ENCODE measurements around the gene NPR1.
A peak's percentile ranks its signal among the peaks of the same experiment; 100 is the strongest.

The NPR1 gene

DNA sequence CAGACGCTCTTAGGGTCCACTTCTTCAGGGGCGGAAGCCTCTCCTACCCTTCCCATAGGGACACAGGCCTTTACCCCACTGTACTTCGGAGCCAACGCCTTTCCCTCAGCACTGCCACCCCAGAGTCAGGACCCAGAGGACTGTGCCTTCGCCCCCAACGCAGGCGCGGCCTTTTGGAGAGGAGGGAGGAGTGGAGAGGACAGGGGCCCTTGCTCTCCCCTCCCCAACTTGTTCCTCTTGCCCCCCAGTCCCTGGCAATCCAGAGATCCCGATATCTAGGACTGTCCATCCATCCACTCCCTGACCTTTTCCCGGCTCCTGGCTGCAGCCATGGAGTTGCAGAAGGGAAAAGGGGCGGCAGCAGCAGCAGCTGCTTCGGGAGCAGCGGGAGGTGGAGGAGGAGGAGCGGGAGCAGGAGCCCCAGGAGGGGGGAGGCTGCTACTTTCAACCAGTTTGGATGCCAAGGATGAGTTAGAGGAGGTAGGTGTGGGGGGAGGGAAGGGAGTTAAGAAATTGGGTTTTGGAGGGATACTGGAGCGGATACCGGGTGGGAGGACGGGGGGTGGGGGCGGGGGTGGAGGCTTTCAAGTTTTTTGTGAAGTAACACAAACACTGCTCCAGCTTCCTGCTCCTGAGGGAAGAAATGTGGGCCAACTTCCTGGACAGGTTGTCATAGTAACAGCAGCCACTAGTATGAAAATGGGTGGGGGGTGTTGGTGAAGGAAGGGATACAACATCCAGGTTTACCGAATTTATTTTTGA, 50.0 kb downstream of the NPR1 start:
- peaks cover 33% of the 10 kb centered on the region for H3K4me1 ChIP-seq (ENCODE audit: control insufficient read depth, low read length)
- H3F3A ChIP-seq (ENCODE audit: control insufficient read depth, insufficient read depth) = 0 out of 2 replicates have a peak, but pooled peaks cover 3% of the 10 kb centered on the region
- H3K4me2 ChIP-seq (ENCODE audit: low read length) = peak overlapping the region; percentile 100
- peak overlapping the region; percentile 77 for H3K27ac ChIP-seq (ENCODE audit: low read depth, low read length)
- no peaks in the 10 kb centered on the region for H4K20me1 ChIP-seq (ENCODE audit: control insufficient read depth, insufficient read depth, low read depth, low read length)
- no peaks in the 10 kb centered on the region for H3K9me2 ChIP-seq (replicated peaks; ENCODE audit: control insufficient read depth, low read length)
- TF ChIP-seq EZH2phosphoT487 (IDR thresholded peaks at IDR 0.05; ENCODE audit: borderline replicate concordance, low read length) = no peak
- TF ChIP-seq, protein P1, sequence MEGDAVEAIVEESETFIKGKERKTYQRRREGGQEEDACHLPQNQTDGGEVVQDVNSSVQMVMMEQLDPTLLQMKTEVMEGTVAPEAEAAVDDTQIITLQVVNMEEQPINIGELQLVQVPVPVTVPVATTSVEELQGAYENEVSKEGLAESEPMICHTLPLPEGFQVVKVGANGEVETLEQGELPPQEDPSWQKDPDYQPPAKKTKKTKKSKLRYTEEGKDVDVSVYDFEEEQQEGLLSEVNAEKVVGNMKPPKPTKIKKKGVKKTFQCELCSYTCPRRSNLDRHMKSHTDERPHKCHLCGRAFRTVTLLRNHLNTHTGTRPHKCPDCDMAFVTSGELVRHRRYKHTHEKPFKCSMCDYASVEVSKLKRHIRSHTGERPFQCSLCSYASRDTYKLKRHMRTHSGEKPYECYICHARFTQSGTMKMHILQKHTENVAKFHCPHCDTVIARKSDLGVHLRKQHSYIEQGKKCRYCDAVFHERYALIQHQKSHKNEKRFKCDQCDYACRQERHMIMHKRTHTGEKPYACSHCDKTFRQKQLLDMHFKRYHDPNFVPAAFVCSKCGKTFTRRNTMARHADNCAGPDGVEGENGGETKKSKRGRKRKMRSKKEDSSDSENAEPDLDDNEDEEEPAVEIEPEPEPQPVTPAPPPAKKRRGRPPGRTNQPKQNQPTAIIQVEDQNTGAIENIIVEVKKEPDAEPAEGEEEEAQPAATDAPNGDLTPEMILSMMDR (IDR thresholded peaks at IDR 0.05; ENCODE audit: low read depth, low read length, poor library complexity, severe bottlenecking) = peak; percentile 7
- peak overlapping the region; percentile 99 for H3K4me3 ChIP-seq (ENCODE audit: low read length)
- no peaks in the 10 kb centered on the region for H3K27me3 ChIP-seq (ENCODE audit: control insufficient read depth, low read length)
- peaks cover 13% of the 10 kb centered on the region for H3K36me3 ChIP-seq (ENCODE audit: control insufficient read depth, low read length)
- peaks cover 32% of the 10 kb centered on the region for H3K79me2 ChIP-seq (ENCODE audit: control insufficient read depth, low read length)
- no peaks in the 10 kb centered on the region for H3K9me3 ChIP-seq (ENCODE audit: control insufficient read depth, insufficient read depth, low read length)

DNA sequence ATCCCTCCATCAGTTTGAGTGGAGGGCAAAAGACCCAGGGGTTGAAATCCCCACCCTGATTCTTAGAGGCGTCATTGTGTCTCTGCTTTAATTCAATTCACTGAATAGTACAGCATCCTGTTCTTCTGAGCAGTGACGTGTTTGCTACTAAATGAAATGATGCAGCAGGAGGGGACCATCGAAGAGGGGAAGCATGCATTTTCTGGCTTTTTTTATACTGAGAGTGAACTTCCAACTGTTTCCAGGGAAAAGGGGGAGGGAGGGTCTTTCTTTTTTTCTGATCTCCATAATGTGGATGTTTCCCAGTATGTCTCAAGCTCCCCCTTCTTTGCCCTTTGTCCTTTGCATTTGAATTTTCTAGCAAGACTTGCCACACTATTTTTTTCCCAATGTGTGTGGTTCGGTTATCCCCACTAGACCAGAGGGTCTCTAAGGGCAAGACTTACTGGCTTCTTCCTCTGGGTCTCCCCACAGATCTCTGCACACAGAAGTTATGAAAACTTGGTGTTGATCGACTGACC, 52.0 kb downstream of the NPR1 start:
- Histone ChIP-seq H3K4me3 (ENCODE audit: low read length) (peak overlapping the region; percentile 99), H3K36me3 (ENCODE audit: control insufficient read depth, low read length) (peaks cover 18% of the 10 kb centered on the region), H3K79me2 (ENCODE audit: control insufficient read depth, low read length) (peaks cover 32% of the 10 kb centered on the region), H3K9me3 (ENCODE audit: control insufficient read depth, insufficient read depth, low read length) (no peaks in the 10 kb centered on the region), H4K20me1 (ENCODE audit: control insufficient read depth, insufficient read depth, low read depth, low read length) (no peaks in the 10 kb centered on the region), H3K9me2 (replicated peaks; ENCODE audit: control insufficient read depth, low read length) (no peaks in the 10 kb centered on the region), H3K27me3 (ENCODE audit: control insufficient read depth, low read length) (no peaks in the 10 kb centered on the region), H3F3A (ENCODE audit: control insufficient read depth, insufficient read depth) (no peaks in the 10 kb centered on the region), H3K27ac (ENCODE audit: low read depth, low read length) (no peak overlapping the region), H3K4me2 (ENCODE audit: low read length) (peak overlapping the region; percentile 100), H3K4me1 (ENCODE audit: control insufficient read depth, low read length) (peaks cover 33% of the 10 kb centered on the region)
- no peak for TF ChIP-seq EZH2phosphoT487 (IDR thresholded peaks at IDR 0.05; ENCODE audit: borderline replicate concordance, low read length)

DNA sequence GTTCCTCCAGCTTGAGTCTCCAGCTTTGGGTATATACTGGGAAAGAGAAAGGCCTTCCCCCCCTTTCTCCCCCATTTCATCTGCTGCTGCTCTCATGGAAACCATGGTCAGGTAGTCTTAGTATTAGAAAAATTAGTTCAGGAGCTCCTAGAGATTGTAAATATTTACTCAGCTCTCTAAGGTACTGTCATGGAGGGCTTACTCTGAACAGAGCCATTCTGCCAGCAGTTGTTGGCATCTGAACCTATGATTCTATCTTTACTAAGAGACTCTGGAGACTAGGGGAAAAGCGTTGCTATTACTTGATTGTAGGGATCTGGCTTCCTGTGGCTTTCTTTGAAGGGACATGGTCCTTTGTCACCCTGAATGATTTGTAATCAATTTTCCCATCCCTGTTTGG, 55.5 kb downstream of the NPR1 start:
- Histone ChIP-seq H3K9me3 (ENCODE audit: control insufficient read depth, insufficient read depth, low read length) (no peaks in the 10 kb centered on the region), H3K36me3 (ENCODE audit: control insufficient read depth, low read length) (peaks cover 16% of the 10 kb centered on the region), H3F3A (ENCODE audit: control insufficient read depth, insufficient read depth) (no peaks in the 10 kb centered on the region), H3K27me3 (ENCODE audit: control insufficient read depth, low read length) (no peaks in the 10 kb centered on the region), H4K20me1 (ENCODE audit: control insufficient read depth, insufficient read depth, low read depth, low read length) (no peaks in the 10 kb centered on the region), H3K4me1 (ENCODE audit: control insufficient read depth, low read length) (peaks cover 22% of the 10 kb centered on the region), H3K27ac (ENCODE audit: low read depth, low read length) (no peak overlapping the region), H3K9me2 (replicated peaks; ENCODE audit: control insufficient read depth, low read length) (no peaks in the 10 kb centered on the region), H3K79me2 (ENCODE audit: control insufficient read depth, low read length) (peaks cover 26% of the 10 kb centered on the region), H3K4me3 (ENCODE audit: low read length) (no peak overlapping the region), H3K4me2 (ENCODE audit: low read length) (no peak overlapping the region)
- TF ChIP-seq EZH2phosphoT487 (IDR thresholded peaks at IDR 0.05; ENCODE audit: borderline replicate concordance, low read length) = no peak
- TF ChIP-seq, protein P1 (IDR thresholded peaks at IDR 0.05; ENCODE audit: low read depth, low read length, poor library complexity, severe bottlenecking) = no peak
